GM10847 (cell line): Measurements from ENCODE around the gene ANO6.

Experiments used
- POLR2A ChIP-seq: IDR thresholded peaks from 2 replicates; pipeline ENCODE4 v1.6.1; 2011; ENCODE audit not compliant: insufficient read length; ENCODE audit errors: extremely low read depth

ANO6 gene

DNA sequence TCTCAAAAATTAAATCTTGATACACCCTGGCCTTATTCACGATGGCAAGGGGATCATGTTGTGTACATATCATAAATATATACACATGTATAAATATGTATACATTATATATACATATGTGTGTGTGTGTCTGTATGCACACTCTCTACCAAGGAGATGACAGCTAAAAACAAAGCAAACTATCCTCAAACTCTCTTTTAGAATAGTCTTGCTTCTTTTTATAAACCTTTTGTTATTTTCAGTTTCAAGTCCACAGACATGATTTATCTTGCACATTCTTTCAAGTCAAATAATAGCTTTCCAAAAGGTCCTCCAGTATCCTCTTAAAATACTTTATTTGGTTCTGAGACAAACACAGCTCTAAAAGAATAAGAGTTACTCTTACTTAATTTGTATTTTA is 8.4 kb downstream of the ANO6 start:
- no peak for TF ChIP-seq POLR2A

DNA sequence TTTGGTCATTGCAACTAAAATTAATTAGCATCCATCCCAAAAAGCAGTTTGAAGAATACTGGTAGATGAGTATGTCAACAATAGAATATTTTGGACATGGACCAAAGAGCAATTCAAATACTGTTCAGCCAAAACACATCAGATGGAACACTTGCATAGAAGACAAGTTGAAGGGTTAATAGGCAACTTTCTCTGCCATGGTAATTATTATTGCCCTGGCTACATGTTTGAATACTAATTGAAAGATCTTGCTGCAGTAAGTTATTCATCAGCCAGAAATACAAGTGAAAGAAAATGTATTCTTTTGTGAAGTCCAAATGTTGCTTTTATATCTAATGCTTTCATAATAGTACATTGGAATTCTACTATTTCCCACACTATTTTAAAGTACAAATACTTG is 10.1 kb downstream of the ANO6 start:
- TF ChIP-seq POLR2A: no peak

DNA sequence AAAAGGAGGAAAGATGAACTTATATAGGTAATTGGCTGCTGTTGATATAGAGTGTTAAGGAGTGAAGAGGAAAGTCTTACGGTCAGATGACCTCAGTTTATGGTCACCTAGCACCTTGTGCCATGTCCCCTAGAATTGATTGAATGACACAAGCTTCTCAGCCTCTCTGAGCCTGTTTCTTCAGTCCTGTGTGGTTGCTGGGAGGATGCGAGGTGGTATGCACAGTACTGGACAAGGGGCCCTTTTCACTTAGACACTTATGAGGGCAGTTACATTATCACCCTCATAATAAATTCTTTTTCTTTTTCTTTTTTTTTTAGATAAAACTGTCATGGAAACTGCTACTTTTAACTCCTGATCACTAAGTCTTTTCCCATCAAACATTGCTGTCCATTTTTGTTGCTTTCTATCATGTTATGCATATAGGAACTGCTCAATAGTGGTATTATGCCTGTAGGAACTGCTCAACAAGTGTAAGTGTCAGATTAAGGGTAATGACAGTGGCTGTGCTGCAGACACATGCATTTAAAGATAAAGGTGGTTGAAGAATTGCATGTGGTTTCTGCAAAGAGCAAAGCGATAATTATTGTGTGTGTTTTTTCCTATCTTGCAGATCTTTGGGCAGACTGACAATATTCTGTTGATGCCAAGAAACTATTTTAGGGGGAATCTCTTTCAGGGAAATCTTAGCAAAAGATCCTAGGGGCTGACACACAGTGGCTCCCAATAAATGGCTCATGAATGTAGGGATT is 11.6 kb downstream of the ANO6 start:
- no peak for TF ChIP-seq POLR2A

DNA sequence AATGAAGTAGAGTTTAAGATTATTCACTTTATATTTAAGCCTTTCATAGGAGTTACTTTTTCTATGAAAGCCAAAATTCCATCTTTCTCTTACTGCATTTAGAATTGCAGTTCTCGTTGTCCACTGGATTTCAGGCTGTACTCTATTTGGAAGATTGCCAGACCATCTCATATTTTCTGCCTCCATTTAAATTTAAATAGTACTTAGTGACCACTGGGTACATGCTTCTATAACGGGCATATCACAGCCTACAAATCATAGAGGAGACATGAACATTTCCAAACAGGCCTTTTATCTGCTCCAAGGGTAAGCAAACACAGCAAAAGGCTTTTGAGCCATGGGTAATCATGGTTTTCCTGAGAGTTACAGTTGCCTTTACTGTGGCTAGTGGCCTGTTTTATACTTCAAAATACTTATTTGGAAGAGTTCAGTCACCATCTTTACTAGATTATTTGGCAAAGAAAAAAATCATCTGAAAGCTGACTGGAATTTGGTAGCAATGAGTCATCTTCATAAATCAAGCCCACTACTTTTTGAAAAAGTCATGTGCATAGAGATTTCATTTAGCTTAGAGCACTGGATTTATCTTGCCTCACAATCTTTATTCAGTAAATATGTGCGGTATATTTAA is 15.7 kb downstream of the ANO6 start:
- TF ChIP-seq POLR2A: no peak

DNA sequence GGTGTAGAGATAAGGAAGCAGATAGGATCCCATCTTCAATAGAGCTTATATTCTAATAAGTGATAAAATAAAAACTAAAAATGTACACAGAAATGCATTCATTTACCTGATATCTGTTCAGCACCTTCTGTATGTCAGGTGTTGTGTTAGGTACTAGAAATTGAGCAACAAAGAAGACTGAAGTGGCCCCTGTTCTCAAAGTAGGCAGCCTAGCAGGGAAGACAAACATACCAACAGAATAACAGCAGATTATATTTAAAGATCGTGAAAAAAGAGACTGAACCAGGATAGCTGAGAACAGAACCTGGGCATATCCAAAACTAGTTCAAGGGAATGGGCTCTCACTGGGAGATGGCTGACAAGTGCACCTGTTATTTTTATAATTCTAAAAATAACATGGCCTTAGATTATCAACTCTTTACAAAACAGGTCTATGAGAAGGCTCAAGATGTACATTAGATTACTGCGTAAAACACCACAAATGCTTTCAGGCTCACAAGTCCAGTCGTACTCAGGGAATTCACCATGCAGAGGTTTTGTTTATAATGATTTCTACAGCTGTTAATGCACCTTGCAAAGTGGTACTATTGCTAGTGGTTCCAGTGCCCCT is 16.4 kb downstream of the ANO6 start:
- no peak for TF ChIP-seq POLR2A

DNA sequence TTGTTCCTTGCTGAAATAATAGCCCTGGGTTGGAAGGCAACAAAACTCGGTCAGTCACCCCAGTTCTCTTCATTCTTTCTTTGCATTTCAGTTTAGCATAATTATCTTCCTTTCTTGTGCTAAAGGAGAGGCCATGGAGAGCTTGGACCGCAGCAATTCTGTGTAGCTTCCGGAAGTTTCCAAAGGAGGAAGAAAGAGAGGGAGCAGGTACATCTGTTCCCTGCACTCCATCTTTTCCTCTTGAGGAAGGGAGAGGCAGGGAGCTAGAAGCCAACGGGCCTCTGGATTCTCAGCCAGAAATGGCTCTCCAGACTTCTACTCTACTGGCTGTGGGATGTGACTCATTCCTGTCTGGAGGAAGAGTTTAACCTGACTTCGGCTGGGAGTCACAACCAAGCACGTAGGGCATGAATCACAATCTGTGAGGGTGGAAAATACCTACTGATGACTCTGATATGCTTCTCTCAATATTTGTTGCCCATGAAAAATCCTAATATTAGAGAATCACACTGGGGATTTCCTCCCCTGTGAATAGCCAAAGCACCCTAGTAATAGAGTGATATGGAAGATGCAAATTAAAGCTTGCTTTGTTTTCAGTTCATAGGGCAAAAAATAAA is 17.0 kb downstream of the ANO6 start:
- no peak for TF ChIP-seq POLR2A

DNA sequence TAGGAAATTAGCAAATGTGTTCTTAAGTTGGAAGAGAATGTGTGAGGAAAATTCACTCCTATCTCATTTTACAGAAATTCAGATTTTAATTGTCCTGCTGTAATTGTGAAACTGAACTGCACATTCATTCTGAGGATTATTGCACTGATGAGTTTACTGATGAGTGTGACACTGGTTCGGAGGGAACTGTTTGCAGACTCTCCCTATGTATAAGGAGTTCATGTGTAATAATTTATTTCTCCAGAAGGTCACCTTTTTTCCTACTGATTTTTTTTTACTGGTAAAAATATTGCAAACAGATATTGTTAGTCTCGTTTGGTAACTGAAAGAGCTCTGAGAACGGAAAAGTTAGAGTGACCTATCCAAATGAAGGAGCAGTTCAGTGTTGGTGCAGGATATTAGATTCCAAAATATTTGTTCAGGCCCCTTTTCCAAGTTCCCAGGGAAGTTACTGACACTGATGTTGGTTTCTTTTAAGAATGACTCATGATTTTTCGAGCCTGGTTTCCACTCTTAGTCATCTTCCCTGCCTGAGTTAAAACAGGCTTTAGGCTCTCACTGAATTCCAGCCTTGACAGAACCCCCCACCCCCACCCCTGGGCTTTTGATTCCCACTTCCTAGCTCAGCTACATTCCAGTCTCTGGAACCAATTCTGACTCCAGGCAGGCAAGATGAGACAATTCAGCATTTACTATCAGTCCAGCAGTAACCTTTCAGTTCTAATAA is 18.4 kb downstream of the ANO6 start:
- TF ChIP-seq POLR2A: no peak

DNA sequence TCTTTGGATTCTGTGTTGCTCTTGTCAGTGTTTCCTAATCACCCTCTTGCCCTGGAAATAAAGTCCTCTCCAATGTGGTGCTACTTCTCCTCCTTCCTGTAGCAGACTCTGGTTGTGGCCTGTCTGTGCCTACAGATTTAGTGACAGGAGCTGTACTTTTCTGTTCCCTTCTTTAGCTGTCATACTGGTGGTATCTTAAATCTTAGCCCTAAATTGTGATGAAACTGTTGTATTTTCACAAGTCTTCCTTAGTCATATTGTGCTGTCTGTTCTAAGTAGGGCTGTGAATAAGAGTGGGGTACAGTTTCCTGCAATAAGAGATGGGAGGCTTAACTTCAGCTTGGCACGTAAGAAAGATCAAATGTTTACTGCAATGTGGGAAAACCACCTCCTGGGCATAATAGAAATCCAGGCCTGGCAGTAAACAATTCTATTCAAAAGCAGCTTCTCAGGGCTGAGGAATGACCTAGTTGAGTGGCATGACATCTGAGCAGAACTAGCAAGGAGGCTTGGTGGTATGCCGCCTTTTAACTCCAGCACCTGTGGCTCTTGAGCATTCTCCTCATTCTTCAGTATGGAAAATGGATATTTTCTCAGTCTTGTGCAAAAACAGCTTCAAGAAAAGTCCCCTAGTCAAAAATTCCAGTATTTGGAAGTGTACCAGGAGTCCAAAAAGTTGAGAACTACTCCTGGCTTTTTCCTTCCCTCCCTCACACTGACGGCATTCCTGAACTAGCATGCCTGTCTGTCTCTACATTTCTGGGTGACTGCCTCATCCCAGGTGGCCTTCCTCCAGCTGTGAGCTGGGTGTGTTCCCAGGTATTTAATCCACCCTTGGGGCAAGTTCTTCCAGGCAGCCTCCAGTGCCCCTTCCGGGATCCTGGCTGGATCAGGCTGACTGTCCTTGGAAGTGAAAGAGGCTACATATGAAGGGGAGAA is 19.5 kb downstream of the ANO6 start:
- no peak for TF ChIP-seq POLR2A

DNA sequence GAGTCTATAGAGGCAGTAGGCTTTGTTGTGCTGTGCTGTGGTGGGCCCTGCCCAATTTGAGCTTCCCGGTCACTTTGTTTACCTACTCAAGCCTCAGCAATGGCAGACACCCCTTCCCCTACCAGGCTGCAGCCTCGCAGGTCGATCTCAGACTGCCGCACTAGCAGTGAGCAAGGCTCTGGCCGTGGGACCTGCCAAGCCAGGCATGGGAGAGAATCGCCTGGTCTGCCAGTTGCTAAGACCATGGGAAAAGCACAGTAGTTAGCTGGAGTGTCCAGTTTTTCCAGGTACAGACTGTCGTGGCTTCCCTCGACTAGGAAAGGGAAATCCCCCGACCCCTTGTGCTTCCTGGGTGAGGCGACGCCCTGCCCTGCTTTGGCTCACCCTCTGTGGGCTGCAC is 26.3 kb downstream of the ANO6 start:
- no peak for TF ChIP-seq POLR2A

DNA sequence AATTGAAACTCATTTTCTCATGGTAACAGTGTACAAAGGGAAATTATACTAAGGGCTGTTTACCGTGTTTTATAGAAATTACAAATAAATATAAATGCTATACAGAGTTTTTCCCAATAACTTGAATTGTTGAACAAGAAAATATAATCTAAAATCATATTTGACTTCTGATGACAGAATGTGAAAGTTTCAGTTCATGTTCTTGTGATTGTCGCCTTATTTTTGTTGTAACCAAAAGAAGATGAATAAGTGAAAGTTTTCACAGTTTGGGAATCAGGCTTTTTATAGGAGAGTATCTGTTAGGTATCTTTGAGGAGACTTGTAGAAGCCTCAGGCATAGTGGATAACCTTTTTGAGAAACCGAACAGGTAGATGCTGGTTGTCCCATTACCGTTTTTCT is 28.1 kb downstream of the ANO6 start:
- TF ChIP-seq POLR2A: no peak

DNA sequence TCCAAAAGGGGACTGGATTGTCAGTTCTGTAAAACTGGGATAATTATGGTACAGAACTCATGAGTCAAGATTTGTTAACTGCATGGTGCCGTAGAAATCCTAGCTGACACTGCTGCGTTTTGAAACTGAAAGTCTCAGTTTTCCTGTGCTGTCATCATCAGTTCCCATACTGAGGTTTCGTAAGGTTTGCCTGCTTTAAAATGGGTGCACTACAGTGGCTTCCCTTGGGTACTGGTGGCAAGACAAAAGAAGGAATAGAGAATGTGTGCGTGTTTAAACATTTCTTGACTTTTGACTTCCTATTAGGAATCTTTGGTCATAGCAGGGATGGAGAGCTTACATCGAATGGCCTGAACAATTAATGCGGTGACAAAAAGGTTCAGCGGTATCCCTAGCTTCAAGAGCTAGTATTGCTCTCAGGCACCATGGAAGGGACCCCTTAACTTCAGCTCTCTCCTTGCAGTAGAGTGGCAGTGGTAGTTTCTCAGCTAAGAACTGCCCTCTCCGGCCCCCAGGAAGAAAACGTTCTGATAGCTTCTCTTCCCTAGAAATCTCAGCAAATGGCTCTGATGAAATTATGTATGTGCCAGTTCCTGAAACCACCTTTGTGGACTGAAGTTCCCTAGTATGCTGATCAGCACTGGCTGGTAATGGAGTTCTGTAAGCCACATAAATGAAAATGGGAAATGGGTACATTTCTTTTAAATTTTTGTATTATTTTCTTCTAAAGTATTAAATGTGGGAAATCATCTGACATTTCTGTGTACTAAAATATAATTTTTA is 28.9 kb downstream of the ANO6 start:
- TF ChIP-seq POLR2A: no peak

DNA sequence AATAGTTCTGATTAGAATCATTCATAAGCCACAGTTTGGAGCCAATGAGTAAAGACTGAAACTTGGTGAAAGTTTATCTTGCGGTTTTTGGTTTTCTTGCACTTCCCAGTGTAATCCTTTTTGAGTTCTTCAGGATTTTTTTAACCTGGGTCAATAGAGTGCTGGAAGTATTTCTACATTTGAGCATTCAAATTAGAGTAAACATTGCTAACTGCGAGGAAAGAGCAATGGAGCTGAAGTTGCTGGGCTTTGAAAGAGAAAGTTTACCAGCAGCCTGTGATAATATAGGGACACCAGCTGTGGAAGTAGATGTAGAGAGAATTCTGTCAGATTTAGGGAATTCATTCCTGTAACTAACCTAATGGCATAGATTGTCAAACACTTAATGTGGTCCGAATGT is 30.3 kb downstream of the ANO6 start:
- TF ChIP-seq POLR2A: no peak

DNA sequence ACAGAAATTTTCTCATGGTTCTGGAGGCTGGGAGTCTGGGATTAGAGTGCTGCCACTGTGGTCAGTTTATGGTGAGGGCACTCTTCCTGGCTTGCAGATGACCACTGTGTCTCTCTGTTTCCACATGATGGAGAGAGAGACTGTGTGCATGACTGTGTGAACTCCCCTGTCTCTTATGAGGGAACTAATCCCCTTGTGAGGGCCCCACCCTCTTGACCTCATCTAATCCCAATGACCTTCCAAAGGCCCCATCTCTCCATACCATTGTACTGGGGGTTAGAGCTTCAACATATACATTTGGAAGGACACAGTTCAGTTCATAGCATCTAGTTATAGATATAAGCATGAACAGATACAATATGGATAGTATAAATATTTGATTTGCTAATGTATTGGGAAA is 31.7 kb downstream of the ANO6 start:
- TF ChIP-seq POLR2A: no peak

DNA sequence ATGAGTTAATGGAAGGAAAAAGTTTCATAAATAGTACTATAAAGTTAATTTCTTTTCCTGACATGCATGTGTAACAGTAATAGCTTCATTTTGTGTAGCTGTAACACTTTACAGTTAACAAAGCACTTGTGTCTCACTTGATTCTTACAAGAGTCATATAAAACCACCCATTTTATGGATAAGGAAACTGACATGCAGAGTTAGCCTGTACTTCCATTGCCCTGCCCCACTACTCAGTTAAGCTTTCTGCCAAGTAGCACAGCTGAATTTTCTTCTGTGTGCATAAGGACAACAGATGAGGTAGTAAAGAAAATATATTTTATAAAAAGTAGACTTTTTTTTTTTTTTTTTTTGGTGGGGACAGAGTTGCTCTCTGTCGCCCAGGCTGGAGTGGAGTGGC is 32.2 kb downstream of the ANO6 start:
- no peak for TF ChIP-seq POLR2A

DNA sequence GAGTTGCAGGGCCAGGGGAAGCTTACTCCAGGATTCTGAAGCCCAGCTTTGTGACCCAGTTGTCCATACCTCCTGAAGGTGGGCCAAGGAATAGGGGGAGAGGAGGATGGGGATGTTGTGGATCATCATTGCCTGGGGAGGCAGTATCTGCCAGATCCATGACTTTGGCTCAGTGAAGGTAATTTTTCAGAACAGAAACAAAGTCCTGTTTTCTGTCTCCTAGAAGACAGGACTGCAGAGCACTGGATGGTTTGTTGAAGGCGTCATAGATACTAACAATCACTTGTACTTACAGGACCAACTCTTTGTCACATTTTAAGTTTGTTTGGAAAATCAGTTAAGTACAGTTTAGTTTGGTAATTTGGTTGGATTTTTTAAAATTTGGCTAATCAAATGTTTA is 38.4 kb downstream of the ANO6 start:
- no peak for TF ChIP-seq POLR2A
